Natural killer cell (primary cell): ENCODE data around the gene ASTN2. TPM values are rescaled to one million over a fixed set of nuclear protein-coding genes. Genes with fewer than 3 reads are reported as not detected.

ENCODE experiments used
- ATAC-seq, 3 donors: fragments of 150-1000 bp in 2 of 3; fragments of 200-7000 bp in 1 of 3; cut with Tn5 transposase; 1 replicate in 1 of 3; 2 replicates in 2 of 3; pipeline ENCODE4 v1.10.0; 2021; ENCODE audit warnings: mild to moderate bottlenecking in 2 of 3, moderate library complexity in 2 of 3
- DNase-seq, 2 donors: peaks; one replicate each; pipeline versions ENCODE4 v3.0.0 to v3.0.0-alpha.2; 2013 to 2021; ENCODE audit warnings: mixed read lengths in 1 of 2
- H3K27ac ChIP-seq: one replicate; pipeline ENCODE4 v1.5.1; 2013; ENCODE audit warnings: mild to moderate bottlenecking, low read length
- H3K27me3 ChIP-seq: one replicate; pipeline ENCODE4 v1.6.1; 2013; ENCODE audit warnings: low read length; ENCODE audit not compliant: control insufficient read depth, insufficient read depth
- H3K36me3 ChIP-seq: one replicate; pipeline ENCODE4 v1.6.1; 2013; ENCODE audit warnings: low read length; ENCODE audit not compliant: control insufficient read depth, insufficient read depth
- H3K4me1 ChIP-seq: one replicate; pipeline ENCODE4 v1.6.1; 2013; ENCODE audit warnings: low read length; ENCODE audit not compliant: control insufficient read depth, insufficient read depth
- H3K4me3 ChIP-seq: one replicate; pipeline ENCODE4 v1.5.1; 2013; ENCODE audit warnings: low read length
- H3K9me3 ChIP-seq: one replicate; pipeline ENCODE4 v1.6.1; 2013; ENCODE audit warnings: low read length; ENCODE audit not compliant: control insufficient read depth, insufficient read depth
- H3K27ac Mint-ChIP-seq, 2 donors: one replicate each; pipeline ENCODE4 v1.8.0; 2022; ENCODE audit warnings: mild to moderate bottlenecking in 2 of 2, mixed read lengths in 2 of 2, moderate library complexity in 1 of 2
- H3K27me3 Mint-ChIP-seq, 2 donors: one replicate each; pipeline ENCODE4 v1.8.0; 2022; ENCODE audit warnings: low read depth in 2 of 2, mixed read lengths in 2 of 2
- H3K36me3 Mint-ChIP-seq: one replicate; pipeline ENCODE4 v1.8.0; 2022; ENCODE audit warnings: mixed read lengths
- H3K4me1 Mint-ChIP-seq, 2 donors: one replicate each; pipeline ENCODE4 v1.8.0; 2022; ENCODE audit warnings: mixed read lengths in 2 of 2
- H3K4me3 Mint-ChIP-seq: one replicate; pipeline ENCODE4 v1.8.0; 2022; ENCODE audit warnings: mild to moderate bottlenecking, moderate library complexity, mixed read lengths
- H3K9me3 Mint-ChIP-seq, 2 donors: one replicate each; pipeline ENCODE4 v1.8.0; 2022; ENCODE audit warnings: mixed read lengths in 2 of 2
- CTCF ChIP-seq: fragments of 200-600 bp; IDR thresholded peaks from one replicate; pipeline ENCODE4 v1.8.0; 2022; ENCODE audit warnings: antibody characterized with exemption
- WGBS: methylation state at CpG from one replicate; pipeline ENCODE4 v1.1.7; 2013; ENCODE audit warnings: missing lambda C conversion rate; ENCODE audit not compliant: insufficient coverage; 5-methylcytosine and 5-hydroxymethylcytosine counted together
- intact Hi-C: fragments of 100-400 bp; cut with micrococcal nuclease; formaldehyde crosslinking; loops from one replicate; pipeline ENCODE4 v1.14.2; 2022
- total RNA-seq, 4 donors: library from RNA; stranded (reverse); fragments of 120-200 nt in 1 of 4; gene quantifications; one replicate each; pipeline versions ENCODE4 v1.2.3 to v1.2.4, GENCODE V29; 2013 to 2022

ASTN2 gene
- total RNA-seq, 3 donors from 2014 or later (not counting 1 experiment from before 2014, with no cell fraction given), result 3.0 to 3.5 (median 3.2) TPM

- peak overlapping the region; percentile 76 for H3K4me3 Mint-ChIP-seq
- no peaks in the 10 kb centered on the region for H3K36me3 Mint-ChIP-seq
- ATAC-seq (no peak), DNase-seq (no peak)
- intact Hi-C loops, result no loop called here
- no peak for TF ChIP-seq CTCF
- H3K27ac Mint-ChIP-seq, result peak overlapping the region; percentile 61 to 90
- H3K9me3 ChIP-seq, result no peaks in the 10 kb centered on the region
- H3K9me3 Mint-ChIP-seq, result no peaks in the 10 kb centered on the region
- H3K27me3 ChIP-seq, result no peaks in the 10 kb centered on the region
- 100% methylated on average over 3 of the region's 3 CpGs for WGBS
- peaks cover 63 to 78% of the 10 kb centered on the region in 2 donors for H3K4me1 Mint-ChIP-seq
- H3K4me3 ChIP-seq, result no peak overlapping the region
- H3K36me3 ChIP-seq, result no peaks in the 10 kb centered on the region
- no peaks in the 10 kb centered on the region for H3K27me3 Mint-ChIP-seq
- peaks cover 22% of the 10 kb centered on the region for H3K4me1 ChIP-seq
- no peak overlapping the region for H3K27ac ChIP-seq
These were observed 725.3 kb downstream of the ASTN2 start for GRCh38 chr9:116689486-116690032.

- 100% methylated on average over 2 of the region's 3 CpGs for WGBS
- no peaks in the 10 kb centered on the region for H3K9me3 Mint-ChIP-seq
- Histone ChIP-seq H3K36me3 (no peaks in the 10 kb centered on the region), H3K4me1 (peaks cover 22% of the 10 kb centered on the region), H3K27ac (no peak overlapping the region), H3K9me3 (no peaks in the 10 kb centered on the region), H3K27me3 (no peaks in the 10 kb centered on the region), H3K4me3 (no peak overlapping the region)
- peak overlapping the region; percentile 95 for H3K4me3 Mint-ChIP-seq
- no peak for TF ChIP-seq CTCF
- ATAC-seq, result no peak
- H3K4me1 Mint-ChIP-seq, result peaks cover 63 to 77% of the 10 kb centered on the region in 2 donors
- H3K27me3 Mint-ChIP-seq, result no peaks in the 10 kb centered on the region
- intact Hi-C loops, result no loop called here
- peak overlapping the region; percentile 61 to 90 for H3K27ac Mint-ChIP-seq
- no peak for DNase-seq
- no peaks in the 10 kb centered on the region for H3K36me3 Mint-ChIP-seq
These were observed 725.9 kb downstream of the ASTN2 start for GRCh38 chr9:116688806-116689485.

GRCh38 chr9:116687754-116688135 is 727.1 kb downstream of the ASTN2 start:
- Histone ChIP-seq H3K27ac (no peak overlapping the region), H3K27me3 (no peaks in the 10 kb centered on the region), H3K4me1 (peaks cover 22% of the 10 kb centered on the region), H3K4me3 (peak overlapping the region; percentile 74), H3K9me3 (no peaks in the 10 kb centered on the region), H3K36me3 (no peaks in the 10 kb centered on the region)
- no peaks in the 10 kb centered on the region for H3K36me3 Mint-ChIP-seq
- intact Hi-C loops, result no loop called here
- no peaks in the 10 kb centered on the region for H3K9me3 Mint-ChIP-seq
- peak overlapping the region; percentile 61 to 90 for H3K27ac Mint-ChIP-seq
- no peaks in the 10 kb centered on the region for H3K27me3 Mint-ChIP-seq
- TF ChIP-seq CTCF, result no peak
- ATAC-seq (peak; percentile 4 to 18 (median 16)), DNase-seq (no peak)
- peak overlapping the region; percentile 95 for H3K4me3 Mint-ChIP-seq
- WGBS, result 30% methylated on average over 7 of the region's 7 CpGs
- peaks cover 61 to 66% of the 10 kb centered on the region in 2 donors for H3K4me1 Mint-ChIP-seq
